Glutamatergic neuron (in vitro differentiated cells): Measurements from ENCODE around the gene JARID2. TPM values are rescaled to one million over a fixed set of nuclear protein-coding genes. Genes with fewer than 3 reads are reported as not detected.

Source experiments
- DNase-seq: peaks from one replicate; pipeline ENCODE4 v3.0.0; 2022
- H3K27ac Mint-ChIP-seq: one replicate; pipeline ENCODE4 v1.8.0; 2020; ENCODE audit warnings: mild to moderate bottlenecking, mixed read lengths, inconsistent platforms; ENCODE audit not compliant: unreplicated experiment
- H3K27me3 Mint-ChIP-seq: one replicate; pipeline ENCODE4 v1.8.0; 2020; ENCODE audit warnings: mild to moderate bottlenecking, moderate library complexity, mixed read lengths, inconsistent platforms; ENCODE audit not compliant: unreplicated experiment
- H3K36me3 Mint-ChIP-seq: one replicate; pipeline ENCODE4 v1.8.0; 2020; ENCODE audit warnings: mild to moderate bottlenecking, mixed read lengths, inconsistent platforms; ENCODE audit not compliant: unreplicated experiment
- H3K4me1 Mint-ChIP-seq: one replicate; pipeline ENCODE4 v1.8.0; 2020; ENCODE audit warnings: mild to moderate bottlenecking, low read depth, mixed read lengths, inconsistent platforms; ENCODE audit not compliant: unreplicated experiment
- H3K4me3 Mint-ChIP-seq: one replicate; pipeline ENCODE4 v1.8.0; 2020; ENCODE audit warnings: mild to moderate bottlenecking, mixed read lengths, inconsistent platforms; ENCODE audit not compliant: unreplicated experiment
- H3K9me3 Mint-ChIP-seq: one replicate; pipeline ENCODE4 v1.8.0; 2020; ENCODE audit warnings: mild to moderate bottlenecking, moderate library complexity, mixed read lengths, inconsistent platforms; ENCODE audit not compliant: unreplicated experiment
- total RNA-seq: library from RNA; stranded (reverse); fragmentation: NEBNext Ultra II Directional; extraction: Animal tissue kit (Norgen Biotek cat#: 25700); gene quantifications from one replicate; pipeline ENCODE4 v1.2.1, GENCODE V29; 2021; ENCODE audit not compliant: unreplicated experiment
- TF ChIP-seq, protein P1 (sequence below): fragments of 200-600 bp; sonication (generic); IDR thresholded peaks from one replicate; pipeline ENCODE4 v1.5.0; 2021; ENCODE audit not compliant: partially characterized antibody, unreplicated experiment

Gene JARID2
- total RNA-seq, 1 donor from 2014 or later, result 83.8 TPM

DNA sequence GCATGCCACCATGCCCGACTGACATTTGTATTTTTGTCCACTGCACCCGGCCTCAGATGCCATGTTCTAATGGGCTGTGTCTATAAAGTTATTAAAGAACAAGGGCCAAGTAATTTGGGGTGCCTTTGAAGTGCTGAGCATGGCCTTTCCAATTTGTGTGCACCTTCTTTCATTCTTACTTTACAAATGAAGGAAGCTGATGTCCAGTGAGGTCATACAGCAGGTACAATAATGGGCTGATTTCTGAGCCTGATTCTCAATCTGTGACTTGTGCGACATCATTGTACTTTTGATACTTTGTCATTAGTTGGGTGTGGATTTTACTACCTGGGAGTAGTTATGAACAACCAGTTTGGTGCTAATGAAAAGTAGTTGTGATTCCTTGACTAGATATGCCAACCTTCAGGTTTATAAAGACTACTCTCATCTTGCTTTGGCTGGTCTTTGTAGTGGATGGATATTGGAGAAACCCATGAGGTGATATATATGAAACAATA lies 94.3 kb downstream of the JARID2 start:
- Mint-ChIP-seq H3K4me3 (peak overlapping the region; percentile 28), H3K27me3 (peaks cover 2% of the 10 kb centered on the region), H3K36me3 (no peaks in the 10 kb centered on the region), H3K4me1 (peaks cover 62% of the 10 kb centered on the region), H3K27ac (no peak overlapping the region), H3K9me3 (peaks cover 10% of the 10 kb centered on the region)
- TF ChIP-seq, protein P1, sequence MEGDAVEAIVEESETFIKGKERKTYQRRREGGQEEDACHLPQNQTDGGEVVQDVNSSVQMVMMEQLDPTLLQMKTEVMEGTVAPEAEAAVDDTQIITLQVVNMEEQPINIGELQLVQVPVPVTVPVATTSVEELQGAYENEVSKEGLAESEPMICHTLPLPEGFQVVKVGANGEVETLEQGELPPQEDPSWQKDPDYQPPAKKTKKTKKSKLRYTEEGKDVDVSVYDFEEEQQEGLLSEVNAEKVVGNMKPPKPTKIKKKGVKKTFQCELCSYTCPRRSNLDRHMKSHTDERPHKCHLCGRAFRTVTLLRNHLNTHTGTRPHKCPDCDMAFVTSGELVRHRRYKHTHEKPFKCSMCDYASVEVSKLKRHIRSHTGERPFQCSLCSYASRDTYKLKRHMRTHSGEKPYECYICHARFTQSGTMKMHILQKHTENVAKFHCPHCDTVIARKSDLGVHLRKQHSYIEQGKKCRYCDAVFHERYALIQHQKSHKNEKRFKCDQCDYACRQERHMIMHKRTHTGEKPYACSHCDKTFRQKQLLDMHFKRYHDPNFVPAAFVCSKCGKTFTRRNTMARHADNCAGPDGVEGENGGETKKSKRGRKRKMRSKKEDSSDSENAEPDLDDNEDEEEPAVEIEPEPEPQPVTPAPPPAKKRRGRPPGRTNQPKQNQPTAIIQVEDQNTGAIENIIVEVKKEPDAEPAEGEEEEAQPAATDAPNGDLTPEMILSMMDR, result no peak
- no peak for DNase-seq

DNA sequence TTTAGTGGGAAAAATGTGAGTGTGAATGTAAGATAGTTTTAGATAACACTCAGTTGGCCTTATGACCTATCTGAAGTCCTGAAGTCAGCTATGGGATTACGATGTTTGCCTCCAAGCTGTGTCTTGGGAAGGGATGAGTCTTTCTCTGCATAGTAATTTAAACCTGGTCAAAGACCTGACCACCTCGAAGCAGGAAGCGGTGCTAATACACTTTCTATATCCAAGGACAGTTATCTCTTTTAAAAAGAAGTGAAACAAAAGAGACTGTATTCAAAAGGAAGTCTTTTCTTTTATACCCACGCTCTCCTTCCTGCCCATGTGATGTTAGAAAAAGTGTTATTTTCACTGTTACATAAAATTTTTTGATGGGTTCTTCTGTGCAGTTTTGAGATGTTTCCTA lies 94.9 kb downstream of the JARID2 start:
- Mint-ChIP-seq H3K27ac (no peak overlapping the region), H3K36me3 (no peaks in the 10 kb centered on the region), H3K4me3 (no peak overlapping the region), H3K27me3 (peaks cover 2% of the 10 kb centered on the region), H3K4me1 (peaks cover 60% of the 10 kb centered on the region), H3K9me3 (peaks cover 10% of the 10 kb centered on the region)
- no peak for DNase-seq
- TF ChIP-seq, protein P1, result no peak

DNA sequence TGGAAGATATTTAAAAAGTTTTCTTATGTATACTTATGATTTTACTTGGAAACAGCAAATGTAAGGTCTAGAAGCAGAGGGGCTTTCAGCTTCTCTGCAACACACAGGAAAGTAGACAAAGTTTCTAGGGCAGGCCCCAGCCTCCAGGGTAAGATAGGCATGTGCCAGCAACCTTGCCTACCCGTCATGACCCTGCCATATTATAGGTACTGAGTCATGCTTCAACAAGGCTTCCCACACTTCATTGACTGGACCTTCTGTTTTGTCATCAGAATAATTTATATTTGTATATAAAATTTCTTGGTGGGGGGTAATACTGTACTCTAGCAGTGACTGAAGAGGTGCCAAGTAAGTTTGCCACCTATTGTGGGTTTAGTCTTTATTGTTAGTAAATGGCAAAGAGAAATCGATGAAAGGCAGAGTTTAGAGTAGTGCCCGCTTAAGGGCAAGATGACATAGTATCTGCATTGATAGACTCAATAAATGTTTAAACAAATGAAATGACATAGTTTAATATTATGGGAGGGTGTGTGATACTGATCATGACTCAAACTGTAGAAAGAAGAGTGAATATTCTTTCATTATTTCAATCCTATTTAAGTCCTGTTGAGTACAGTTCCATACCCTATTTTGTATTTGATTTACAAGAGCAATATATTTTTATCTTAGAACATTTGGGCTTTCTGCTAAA lies 95.6 kb downstream of the JARID2 start:
- no peak overlapping the region for H3K4me3 Mint-ChIP-seq
- no peaks in the 10 kb centered on the region for H3K36me3 Mint-ChIP-seq
- DNase-seq, result no peak
- H3K9me3 Mint-ChIP-seq, result peaks cover 10% of the 10 kb centered on the region
- no peak overlapping the region for H3K27ac Mint-ChIP-seq
- peaks cover 59% of the 10 kb centered on the region for H3K4me1 Mint-ChIP-seq
- TF ChIP-seq, protein P1, result no peak
- peaks cover 2% of the 10 kb centered on the region for H3K27me3 Mint-ChIP-seq

DNA sequence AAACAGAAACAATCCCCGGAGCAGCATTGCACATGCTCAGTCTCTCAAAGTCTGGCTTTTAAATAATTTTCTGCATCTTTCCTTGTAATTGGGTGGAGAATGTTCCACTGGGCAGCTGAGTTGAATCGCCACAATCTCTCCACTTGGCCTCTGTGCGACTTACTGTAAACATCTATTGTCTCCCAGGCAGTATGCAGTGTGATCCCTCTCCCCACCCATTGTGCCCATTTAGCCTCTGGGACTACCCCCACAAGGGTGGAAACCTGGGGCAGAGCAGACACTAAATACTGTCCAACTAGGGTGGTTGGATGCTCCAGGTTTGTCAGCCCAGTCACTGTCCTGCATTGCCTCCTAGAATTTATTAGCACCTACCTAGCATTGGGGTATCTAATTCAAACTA lies 96.2 kb downstream of the JARID2 start:
- TF ChIP-seq, protein P1, result no peak
- DNase-seq, result no peak
- Mint-ChIP-seq H3K9me3 (peaks cover 10% of the 10 kb centered on the region), H3K36me3 (no peaks in the 10 kb centered on the region), H3K27ac (peak overlapping the region; percentile 20), H3K27me3 (peaks cover 2% of the 10 kb centered on the region), H3K4me1 (peaks cover 54% of the 10 kb centered on the region), H3K4me3 (no peak overlapping the region)

DNA sequence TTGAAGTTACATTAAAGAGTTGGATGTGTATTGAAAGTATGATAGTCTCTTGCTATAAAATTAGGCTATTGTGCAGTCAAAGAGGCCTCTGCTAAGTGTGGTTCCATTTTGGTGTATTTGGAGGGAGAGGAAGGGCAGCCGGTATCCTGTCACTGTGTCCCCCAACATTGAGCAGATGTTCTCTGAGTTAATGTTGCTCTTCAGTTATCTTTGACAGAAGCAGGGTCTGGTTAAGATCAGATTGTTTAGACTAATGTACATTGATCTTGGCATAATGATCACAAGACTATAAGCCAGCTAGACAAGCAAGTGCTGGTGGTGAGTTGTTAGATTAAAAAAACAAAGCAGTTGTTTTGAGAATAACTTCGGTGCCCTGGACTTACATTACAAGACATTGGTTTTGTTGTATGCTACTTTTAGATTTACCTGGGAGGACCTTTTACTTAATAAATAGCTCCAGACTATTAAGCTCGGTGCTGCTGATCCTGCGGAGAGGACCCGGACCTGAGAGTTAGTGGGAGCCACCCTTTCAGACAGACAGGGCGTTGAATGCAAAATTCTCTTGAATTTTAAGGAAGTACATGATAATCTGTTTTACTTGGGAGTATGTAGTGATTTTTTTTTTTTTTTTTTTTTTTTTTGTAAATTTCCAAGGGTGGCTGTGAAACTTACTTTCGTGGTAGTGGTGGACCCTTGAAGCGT lies 97.8 kb downstream of the JARID2 start:
- DNase-seq, result no peak
- H3K4me3 Mint-ChIP-seq, result peak overlapping the region; percentile 64
- H3K27me3 Mint-ChIP-seq, result no peaks in the 10 kb centered on the region
- peak overlapping the region; percentile 62 for H3K27ac Mint-ChIP-seq
- TF ChIP-seq, protein P1, result no peak
- peaks cover 6% of the 10 kb centered on the region for H3K9me3 Mint-ChIP-seq
- peaks cover 40% of the 10 kb centered on the region for H3K4me1 Mint-ChIP-seq
- H3K36me3 Mint-ChIP-seq, result no peaks in the 10 kb centered on the region
